ENCODE data around the gene SMIM35.

The SMIM35 gene

DNA sequence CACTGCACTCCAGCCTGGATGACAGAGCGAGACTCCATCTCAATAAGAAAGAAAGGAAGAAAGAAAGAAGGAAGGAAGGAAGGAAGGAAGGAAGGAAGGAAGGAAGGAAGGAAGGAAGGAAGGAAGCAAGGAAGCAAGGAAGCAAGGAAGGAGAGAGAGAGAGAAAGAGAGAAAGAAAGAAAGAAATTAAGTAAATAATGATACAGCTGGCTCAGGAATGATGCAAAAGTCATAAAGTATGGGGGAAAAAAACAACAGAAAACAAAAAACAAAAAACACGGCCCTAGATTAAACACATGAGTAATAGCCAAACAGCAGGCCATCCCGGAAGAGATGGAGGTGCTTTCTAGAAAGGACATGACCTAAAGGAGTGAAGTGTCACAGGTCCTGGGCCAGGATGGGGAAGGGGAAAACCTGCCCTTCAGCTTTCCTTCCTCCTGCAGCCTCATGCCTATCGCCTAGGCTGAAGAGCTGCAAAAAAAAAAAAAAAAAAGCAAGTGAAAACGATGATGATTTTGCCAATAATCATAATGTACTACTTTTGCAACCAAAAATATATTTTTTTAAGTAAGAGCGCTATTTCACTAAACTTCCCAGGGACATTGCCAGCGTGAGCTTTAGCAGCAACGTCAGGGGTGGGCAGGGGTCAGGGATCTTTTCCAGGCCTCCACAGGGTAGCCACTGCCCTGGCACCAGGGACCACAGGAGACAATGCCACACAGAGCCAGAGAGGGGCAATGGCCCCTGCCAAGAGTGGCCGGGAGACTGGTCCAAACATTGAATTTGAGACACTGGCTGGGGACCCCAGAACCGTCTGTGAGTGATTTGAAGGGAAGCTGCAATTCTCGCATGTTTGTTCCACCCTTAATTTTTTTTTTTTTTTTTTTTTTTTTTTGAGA, 38.0 kb downstream of the SMIM35 start:
- DNase-seq (ENCODE audit: low read depth, low spot score), result no peak
- no peak overlapping the region for H3K4me3 ChIP-seq (ENCODE audit: low read length)

DNA sequence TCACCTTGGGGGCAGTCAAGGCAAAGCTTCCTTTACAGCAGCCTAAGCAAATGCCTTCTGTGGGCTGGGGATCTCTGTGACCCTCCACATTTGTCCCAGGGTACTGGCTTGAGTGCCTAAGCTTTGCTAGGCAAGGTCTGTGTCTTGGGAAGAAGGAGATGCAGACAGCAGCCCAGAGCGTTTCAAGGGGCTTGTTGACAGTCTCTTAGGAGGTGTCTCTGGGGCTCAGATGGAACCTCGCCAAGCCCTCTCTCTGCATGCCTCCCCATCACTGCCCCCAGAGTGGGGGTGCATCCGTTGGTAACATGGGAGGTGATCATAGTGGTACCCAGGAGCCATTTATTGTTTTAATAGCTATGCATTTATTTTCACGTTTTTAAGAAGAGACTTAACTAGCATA, 39.0 kb downstream of the SMIM35 start:
- no peak overlapping the region for H3K4me3 ChIP-seq (ENCODE audit: low read length)
- DNase-seq (ENCODE audit: low read depth, low spot score), result no peak

DNA sequence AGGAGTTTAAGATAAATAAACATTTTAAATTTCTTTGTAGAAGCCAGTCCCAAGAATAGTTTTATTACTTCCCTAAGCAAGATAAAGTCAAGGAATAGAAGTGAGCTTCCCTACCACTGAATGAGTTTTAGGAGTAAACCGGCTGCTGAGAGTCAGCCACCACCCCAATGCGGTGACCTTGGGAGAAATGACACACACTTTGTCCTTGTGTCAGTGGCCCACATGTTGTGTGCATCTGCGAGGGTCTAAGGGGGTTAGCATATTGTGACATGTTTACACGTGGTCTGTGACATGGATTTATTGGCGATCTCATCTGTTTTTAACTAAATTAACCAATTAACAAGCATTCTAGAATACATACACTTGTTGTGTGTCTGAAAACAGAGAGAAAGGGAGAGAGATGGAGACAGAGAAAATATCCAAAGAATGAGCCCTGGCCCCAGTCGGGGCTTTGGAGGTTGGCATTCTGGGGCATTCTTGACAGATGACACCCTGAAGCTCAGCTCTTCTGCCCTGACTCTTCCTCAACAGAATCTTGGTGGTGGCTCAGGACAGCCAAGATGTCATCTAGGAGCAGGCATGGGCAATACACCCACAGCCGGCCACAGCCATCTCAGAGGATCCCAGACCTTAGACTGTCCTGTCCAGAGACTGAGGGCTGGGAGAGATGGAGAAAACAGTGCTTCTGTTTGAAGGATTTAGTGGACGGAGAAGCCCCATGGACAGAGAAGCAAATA, 39.6 kb downstream of the SMIM35 start:
- DNase-seq (ENCODE audit: low read depth, low spot score), result no peak
- H3K4me3 ChIP-seq (ENCODE audit: low read length), result no peak overlapping the region

DNA sequence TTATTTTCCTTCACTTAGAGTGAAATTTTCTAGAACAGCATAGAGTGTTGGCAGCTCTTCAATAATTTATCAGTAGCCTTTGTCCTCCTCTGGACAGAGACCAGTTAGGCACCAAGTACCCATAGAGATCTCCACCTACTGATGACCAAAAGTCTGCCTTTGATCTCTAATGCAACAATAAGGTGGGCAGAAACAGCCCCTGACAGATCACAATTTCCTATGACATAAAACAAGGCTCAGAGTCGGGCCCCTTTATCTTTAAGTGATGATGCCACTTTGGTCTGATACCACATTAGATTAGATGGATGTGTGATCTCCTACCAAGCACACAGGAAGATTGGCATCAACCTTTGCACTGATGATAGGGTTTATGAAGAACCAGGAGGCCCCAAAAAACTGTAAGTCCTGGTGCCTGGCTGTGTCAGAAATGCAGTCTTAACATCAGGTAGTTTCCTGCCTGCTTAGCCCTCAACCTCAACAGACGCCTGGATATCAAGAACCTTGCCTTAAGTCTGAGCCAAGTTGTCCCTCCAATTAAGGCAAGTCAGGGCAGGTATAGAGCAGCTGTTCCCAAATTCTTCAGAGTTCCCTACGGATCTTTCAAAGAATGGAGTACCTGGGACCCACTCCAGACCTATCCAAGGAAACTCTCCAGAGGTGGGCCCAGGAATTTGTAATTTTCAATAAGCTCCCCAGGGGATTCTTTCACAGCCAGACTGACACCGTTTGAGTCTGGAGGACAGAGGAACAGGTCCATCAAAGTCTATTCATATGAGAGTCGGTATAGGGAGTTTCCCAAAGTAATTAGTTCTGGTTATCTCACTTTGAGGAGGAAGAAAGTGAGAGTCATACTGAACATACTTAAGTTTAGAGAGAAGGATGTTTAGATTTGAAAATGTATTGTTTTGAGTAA, 40.5 kb downstream of the SMIM35 start:
- DNase-seq (ENCODE audit: low read depth, low spot score), result peak; percentile 75
- H3K4me3 ChIP-seq (ENCODE audit: low read length), result no peak overlapping the region

DNA sequence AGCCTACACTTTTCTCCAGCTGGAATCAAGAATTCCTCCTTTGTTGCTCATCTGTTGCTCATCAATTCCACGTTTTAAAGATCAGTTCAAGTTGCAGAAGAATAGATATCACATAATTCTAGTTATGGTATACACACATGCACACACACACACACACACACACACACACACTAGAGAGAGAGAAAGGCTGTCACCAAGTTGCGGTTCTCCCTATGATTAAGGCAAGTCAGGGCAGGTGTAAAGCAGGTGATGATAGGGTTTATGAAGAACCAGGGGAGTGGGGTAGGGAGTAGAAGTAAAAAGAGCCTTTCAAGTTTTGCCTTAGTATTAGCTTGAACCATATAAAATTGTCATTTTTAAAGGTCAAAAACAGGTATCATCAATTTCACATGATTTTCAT, 41.6 kb downstream of the SMIM35 start:
- no peak for DNase-seq (ENCODE audit: low read depth, low spot score)
- no peak overlapping the region for H3K4me3 ChIP-seq (ENCODE audit: low read length)

DNA sequence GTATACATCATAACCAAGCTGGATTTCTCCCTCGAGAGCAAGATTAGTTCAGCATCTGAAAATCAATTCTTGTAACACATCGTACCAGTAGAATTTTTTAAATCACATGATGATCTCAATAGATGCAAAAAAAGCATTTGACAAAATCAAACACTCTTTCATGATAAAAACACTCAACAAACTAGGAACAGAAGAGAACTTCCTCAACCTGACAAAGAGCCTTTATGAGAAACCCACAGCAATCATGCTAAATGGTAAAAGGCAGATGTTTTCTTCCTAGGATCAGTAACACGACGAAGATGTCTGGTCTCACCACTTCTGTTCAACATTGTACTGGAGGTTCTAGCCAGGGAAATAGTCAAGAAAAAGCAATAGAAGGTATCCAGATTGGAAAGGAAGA, 44.0 kb downstream of the SMIM35 start:
- DNase-seq (ENCODE audit: low read depth, low spot score), result no peak

DNA sequence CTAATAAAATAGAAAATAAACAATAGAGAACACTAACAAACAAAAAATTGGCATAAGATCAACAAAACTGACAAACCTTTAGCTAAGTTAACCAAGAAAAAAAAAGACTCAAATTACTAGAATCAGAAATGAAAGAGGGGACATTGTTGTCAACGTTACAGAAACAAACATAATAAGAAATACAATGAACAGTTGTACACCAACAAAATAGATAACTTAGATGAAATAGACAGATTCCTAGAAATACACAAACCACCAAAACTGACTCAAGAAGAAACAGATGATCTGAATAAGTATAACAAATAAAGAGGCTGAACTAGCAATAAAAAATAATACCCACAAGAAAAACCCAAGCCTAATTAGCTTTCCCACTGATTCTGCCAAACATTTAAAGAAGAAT, 44.6 kb downstream of the SMIM35 start:
- no peak for DNase-seq (ENCODE audit: low read depth, low spot score)
- H3K4me3 ChIP-seq (ENCODE audit: low read length), result no peak overlapping the region

More for the DNA sequence above, 44.0 kb downstream of the SMIM35 start:
- no peak overlapping the region for H3K4me3 ChIP-seq (ENCODE audit: low read length)

DNA sequence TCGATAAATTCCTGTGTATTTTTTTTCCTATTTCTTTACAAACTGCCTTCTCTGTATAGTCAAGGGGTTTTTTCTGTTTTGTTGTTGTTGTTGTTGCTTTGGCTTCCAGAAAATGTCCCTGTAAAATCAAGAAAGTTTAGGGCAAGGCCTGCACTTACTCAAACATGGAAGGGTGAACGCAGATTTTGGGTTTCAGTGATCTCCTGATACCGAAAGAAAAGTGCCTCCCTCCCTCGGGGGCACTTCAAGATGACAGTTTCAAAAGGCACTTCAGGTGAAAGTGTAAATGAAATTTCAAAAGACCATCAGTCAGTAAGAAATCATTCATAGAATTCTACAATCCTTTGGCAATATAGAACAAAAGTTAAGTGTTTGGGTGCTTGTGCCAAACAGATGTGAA, 53.3 kb downstream of the SMIM35 start:
- H3K4me3 ChIP-seq (ENCODE audit: low read length), result no peak overlapping the region
- DNase-seq (ENCODE audit: low read depth, low spot score), result no peak

DNA sequence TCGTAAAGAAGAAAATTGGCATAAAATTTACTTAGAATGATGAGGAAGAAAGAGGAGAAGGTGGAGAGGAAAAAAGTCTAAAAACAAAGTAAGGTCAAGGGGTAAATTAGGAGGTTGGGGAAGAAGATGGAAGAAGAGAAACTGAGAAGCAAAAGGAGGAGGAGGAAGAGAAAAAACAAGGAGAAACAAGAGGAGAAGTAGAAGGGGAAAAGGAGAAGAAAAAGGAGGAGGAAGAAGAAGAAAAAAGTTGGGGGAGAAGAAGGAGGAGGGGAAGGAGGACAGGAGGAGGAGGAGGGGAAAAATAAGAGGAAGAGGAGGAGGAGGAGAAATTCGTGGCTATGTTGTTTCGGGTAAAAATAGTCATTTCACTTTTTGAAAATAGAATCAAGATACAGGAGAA, 58.1 kb downstream of the SMIM35 start:
- no peak overlapping the region for H3K4me3 ChIP-seq (ENCODE audit: low read length)
- DNase-seq (ENCODE audit: low read depth, low spot score), result no peak

DNA sequence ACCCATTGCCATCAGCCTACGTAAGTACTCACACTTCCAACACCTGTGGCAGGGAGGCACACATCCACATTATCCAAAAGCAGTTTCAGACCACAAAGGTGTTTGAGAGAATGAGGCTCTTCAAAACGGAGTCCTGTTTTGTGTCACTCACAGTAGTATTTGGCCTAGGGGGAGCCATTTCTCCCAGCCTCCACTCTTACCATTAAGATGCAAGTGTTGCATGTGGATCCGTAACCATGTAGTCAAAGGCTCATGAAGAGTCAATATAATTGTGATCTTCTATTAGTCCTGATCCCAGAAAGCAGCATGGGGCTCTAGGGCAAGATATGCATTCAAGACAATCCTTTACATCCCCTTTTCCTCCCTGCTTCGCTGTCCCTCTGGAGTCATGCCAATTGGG, 59.1 kb downstream of the SMIM35 start:
- H3K4me3 ChIP-seq (ENCODE audit: low read length), result no peak overlapping the region
- DNase-seq (ENCODE audit: low read depth, low spot score), result no peak

DNA sequence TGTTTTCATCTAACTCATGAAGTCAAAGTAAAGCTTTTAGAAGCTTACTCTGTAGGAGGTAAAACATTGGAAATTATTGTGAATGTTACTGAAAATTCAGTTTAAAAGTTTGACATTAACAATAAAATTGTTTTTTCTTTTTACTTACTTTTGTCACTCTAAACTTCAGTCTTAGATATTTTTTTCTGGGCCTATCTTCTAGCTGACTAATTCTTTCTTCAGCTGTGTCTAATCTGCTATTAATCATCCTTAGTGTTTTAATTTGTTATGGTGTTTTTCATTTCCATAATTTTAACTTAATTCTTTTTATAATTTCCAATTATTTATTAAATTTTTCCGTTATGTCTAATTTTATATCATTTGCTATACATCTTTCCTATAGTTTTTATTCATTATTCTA, 65.6 kb downstream of the SMIM35 start:
- H3K4me3 ChIP-seq (ENCODE audit: low read length), result no peak overlapping the region
- no peak for DNase-seq (ENCODE audit: low read depth, low spot score)

DNA sequence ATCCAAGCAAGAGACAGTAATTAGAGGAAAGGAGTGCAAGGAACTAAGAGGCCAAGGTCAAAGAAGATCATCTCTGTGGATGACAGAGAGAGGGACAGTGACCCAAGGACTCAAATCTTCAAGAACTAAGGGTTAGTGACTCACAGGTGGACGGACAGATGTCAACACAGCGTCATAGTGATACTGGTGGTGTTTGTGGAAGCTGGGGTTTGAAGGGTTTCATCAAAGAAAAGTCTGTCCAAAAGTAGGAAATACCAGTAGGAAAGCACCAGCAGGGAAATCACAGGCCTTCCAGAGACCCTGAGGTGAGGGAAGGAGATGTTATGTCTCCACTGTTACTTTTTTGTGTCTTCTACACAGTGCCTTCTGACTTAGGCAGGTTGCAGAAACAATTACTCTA, 68.4 kb downstream of the SMIM35 start:
- DNase-seq (ENCODE audit: low read depth, low spot score), result no peak

DNA sequence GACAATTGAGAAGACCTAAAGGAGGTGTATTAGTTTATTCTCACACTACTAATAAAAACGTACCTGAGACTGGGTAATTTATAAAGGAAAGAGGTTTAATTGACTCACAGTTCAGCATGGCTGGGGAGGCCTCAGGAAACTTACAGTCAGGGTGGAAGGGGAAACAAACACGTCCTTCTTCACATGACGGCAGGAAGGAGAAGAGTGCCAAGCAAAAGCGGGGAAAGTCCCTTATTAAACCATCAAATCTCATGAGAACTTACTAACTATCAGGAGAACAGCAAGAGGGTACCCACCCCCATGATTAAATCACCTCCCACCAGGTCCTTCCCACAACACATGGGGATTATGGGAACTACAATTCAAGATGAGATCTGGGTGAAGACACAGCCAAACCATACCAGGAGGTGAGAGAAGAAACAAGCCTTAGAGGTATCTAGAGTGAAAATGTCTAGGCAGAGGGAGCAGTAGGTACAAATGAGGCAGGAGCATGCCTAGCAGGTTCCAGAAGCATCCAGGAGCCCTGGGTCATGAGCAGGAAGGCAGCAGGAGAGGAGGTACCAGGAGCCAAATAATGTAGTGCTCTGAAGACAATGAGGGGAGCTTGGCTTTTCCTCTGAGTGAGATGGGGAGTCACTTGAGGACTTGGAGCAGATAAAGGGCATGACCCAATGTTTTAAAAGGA, 69.0 kb downstream of the SMIM35 start:
- no peak overlapping the region for H3K4me3 ChIP-seq (ENCODE audit: low read length)
- DNase-seq (ENCODE audit: low read depth, low spot score), result no peak

More for the DNA sequence above, 68.4 kb downstream of the SMIM35 start:
- no peak overlapping the region for H3K4me3 ChIP-seq (ENCODE audit: low read length)

DNA sequence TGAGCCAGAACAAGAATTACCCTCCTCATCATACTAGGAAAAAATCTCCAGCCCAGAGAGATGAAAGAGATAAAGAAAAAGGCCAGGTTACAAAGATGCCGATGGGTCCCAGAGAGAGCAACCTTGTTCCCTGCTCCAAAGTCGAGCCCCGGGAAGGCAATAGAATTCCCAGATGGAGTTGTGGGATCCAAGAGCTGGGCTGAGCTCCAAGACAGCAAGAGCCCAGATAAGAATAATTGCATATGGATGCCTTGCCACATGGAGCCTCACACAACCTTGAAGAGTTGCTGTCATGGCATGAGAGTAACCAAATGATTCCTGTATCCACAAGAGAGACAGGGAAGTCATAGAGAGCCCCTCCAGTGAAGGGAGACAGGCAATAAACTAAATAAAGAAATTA, 69.7 kb downstream of the SMIM35 start:
- no peak for DNase-seq (ENCODE audit: low read depth, low spot score)

DNA sequence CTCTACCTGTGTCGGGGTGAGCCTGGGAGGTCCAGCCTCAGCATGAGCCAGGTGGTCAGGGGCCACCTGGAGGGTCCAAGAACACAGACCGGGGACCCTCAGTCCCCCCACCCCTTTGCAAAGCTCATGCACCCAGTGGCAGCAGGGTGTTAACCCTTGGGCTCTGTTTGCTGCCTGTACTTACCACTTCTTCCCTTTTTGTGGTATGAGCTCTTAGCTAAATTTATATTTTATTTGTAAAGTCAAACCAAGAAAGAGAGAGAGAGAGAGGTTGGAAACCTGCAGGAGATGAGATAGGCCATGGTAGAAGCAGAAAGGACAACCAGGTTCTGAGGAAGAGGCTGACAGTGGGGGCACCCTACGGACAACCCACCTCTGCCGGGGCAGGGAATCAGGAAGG, 70.7 kb downstream of the SMIM35 start:
- no peak overlapping the region for H3K4me3 ChIP-seq (ENCODE audit: low read length)
- no peak for DNase-seq (ENCODE audit: low read depth, low spot score)

More for the DNA sequence above, 69.7 kb downstream of the SMIM35 start:
- H3K4me3 ChIP-seq (ENCODE audit: low read length), result no peak overlapping the region

DNA sequence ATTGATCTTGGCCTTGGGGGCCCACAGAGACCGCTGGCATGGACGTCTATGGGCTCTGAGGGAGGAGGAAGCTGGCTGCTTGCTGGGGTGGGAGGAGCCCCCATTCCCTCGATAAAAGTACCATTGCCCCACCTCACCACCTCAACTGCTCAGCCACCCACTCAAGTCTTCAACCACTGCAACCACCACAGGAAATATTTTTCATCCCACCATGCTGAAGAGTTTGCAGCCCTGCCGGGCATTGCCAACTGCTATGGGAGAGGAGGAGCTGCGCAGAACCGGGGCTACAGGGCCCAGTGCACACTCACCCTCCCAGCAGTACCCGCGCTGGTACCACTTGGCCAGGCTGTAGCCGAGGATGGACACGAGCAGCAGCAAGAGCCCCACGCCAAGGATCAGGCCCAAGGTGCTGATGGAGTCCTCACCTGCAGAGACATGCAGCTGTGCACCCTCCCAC, 71.3 kb downstream of the SMIM35 start:
- peak; percentile 29 for DNase-seq (ENCODE audit: low read depth, low spot score)
- no peak overlapping the region for H3K4me3 ChIP-seq (ENCODE audit: low read length)

DNA sequence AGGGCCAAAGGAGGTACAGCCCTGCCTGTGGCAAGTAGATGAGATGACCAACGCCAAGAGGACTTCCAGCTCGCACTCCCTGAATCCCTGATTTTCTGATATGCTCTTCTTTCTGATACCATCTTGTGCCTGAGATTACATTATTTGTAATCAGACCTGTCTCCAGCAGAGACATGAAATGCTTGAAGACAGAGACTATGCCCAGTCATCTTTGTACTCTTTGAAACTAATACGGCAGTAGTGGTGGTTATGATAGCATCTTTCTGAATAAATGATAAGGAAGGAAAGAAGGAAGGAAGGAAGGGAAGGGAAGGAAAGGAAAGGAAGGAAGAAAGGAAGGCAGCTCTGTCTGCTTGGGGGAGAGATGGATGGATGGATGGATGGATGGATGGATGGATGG, 72.7 kb downstream of the SMIM35 start:
- DNase-seq (ENCODE audit: low read depth, low spot score), result no peak

DNA sequence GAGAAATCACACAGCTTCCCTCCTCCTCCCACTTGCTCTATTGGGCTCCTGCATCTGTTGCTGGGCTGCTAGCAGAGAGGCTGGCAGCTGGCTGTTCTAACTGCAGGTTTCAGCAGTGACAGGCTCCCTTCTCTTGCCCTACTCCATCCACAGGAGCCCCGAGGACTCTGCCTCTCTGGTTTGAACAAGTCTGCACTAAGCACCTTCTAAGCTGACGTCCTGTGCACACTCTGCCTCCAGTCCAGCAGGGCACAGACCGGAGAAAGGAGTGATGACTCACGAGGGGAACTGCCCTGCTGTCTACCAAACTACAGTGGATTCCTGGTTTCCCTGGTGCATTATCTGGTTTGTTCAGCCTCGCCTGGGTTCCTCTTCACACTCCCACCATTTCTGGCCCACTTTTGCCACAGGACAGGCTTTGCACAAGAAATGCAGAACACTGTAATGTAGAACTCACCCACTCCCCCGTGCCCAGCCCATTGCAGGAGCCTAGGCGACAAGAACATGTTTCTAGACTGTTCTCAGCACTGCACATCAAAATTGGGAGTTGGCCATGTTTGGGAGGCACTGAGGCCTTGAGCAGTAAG, 74.6 kb downstream of the SMIM35 start:
- no peak for DNase-seq (ENCODE audit: low read depth, low spot score)

More for the DNA sequence above, 72.7 kb downstream of the SMIM35 start:
- no peak overlapping the region for H3K4me3 ChIP-seq (ENCODE audit: low read length)

More for the DNA sequence above, 74.6 kb downstream of the SMIM35 start:
- no peak overlapping the region for H3K4me3 ChIP-seq (ENCODE audit: low read length)
